ENCODE measurements around the gene XRN1.

The XRN1 gene, protein sequence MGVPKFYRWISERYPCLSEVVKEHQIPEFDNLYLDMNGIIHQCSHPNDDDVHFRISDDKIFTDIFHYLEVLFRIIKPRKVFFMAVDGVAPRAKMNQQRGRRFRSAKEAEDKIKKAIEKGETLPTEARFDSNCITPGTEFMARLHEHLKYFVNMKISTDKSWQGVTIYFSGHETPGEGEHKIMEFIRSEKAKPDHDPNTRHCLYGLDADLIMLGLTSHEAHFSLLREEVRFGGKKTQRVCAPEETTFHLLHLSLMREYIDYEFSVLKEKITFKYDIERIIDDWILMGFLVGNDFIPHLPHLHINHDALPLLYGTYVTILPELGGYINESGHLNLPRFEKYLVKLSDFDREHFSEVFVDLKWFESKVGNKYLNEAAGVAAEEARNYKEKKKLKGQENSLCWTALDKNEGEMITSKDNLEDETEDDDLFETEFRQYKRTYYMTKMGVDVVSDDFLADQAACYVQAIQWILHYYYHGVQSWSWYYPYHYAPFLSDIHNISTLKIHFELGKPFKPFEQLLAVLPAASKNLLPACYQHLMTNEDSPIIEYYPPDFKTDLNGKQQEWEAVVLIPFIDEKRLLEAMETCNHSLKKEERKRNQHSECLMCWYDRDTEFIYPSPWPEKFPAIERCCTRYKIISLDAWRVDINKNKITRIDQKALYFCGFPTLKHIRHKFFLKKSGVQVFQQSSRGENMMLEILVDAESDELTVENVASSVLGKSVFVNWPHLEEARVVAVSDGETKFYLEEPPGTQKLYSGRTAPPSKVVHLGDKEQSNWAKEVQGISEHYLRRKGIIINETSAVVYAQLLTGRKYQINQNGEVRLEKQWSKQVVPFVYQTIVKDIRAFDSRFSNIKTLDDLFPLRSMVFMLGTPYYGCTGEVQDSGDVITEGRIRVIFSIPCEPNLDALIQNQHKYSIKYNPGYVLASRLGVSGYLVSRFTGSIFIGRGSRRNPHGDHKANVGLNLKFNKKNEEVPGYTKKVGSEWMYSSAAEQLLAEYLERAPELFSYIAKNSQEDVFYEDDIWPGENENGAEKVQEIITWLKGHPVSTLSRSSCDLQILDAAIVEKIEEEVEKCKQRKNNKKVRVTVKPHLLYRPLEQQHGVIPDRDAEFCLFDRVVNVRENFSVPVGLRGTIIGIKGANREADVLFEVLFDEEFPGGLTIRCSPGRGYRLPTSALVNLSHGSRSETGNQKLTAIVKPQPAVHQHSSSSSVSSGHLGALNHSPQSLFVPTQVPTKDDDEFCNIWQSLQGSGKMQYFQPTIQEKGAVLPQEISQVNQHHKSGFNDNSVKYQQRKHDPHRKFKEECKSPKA (N-terminal part only)

DNA sequence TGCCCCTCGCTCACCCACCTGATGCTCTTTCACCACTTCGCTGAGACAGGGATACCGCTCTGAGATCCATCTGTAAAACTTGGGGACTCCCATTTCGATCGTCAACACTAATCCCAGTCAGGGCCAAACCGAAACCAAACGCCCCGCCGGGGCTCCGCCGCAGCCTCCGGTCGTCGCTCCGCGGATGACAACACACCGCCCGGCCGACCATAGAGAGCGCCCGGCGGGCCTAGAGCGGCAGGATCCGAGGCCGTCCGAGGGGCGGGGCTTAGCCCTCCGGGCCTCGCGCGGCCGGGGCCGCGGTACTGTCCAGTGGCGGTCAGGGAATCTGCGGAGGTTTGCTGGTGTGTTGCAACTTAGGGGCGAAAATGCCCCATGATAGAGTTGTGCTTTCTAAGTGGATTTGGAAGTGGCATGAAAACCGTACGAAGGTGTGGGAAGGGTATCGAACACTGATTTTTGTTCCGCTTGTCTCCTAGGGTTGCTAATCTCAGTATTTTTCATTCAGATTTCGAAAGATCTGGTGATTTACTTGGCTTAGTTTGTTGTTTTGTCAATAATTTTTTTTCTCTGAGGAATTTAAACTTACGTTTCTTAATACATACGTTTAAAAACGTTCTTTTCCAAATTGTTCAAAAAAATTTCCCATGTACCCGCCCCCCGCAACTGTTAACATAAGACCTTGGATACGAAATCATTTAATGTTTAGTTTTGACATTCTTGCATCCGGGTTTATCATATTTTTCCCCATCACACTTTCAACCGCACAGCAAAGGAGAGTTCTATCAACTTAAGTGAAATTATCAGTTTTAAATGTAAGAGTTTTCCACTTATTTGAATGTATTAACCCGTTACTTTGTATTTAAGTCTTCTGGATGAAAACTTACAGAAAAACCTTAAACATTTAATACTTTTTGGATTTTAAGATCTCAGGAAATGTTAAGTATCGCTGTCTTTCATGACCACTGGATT is at the start of gene XRN1:
Gene XRN1, minus strand, starts transcription at position 186 of the 972 bp plus-strand sequence. Its CDS starts 93 bp downstream, at position 93.
- Mint-ChIP-seq H3K4me1 (ENCODE audit: low read depth) (peaks cover 27% of the 10 kb centered on the region), H3K27ac (peak within 1 kb of the TSS; percentile 98), H3K36me3 (ENCODE audit: low read depth) (peaks cover 36% of the 10 kb centered on the region), H3K4me3 (peak within 1 kb of the TSS; percentile 96), H3K27me3 (ENCODE audit: low read depth) (no peaks in the 10 kb centered on the region), H3K9me3 (no peaks in the 10 kb centered on the region)

GRCh38 chr3:142495103-142495502 is 47.3 kb upstream of the XRN1 start:
- no peak overlapping the region for H3K4me3 Mint-ChIP-seq
- no peaks in the 10 kb centered on the region for H3K4me1 Mint-ChIP-seq (ENCODE audit: low read depth)
- H3K27ac Mint-ChIP-seq = no peak overlapping the region
- H3K9me3 Mint-ChIP-seq = no peaks in the 10 kb centered on the region
- peaks cover 43% of the 10 kb centered on the region for H3K36me3 Mint-ChIP-seq (ENCODE audit: low read depth)
- H3K27me3 Mint-ChIP-seq (ENCODE audit: low read depth) = no peaks in the 10 kb centered on the region

DNA sequence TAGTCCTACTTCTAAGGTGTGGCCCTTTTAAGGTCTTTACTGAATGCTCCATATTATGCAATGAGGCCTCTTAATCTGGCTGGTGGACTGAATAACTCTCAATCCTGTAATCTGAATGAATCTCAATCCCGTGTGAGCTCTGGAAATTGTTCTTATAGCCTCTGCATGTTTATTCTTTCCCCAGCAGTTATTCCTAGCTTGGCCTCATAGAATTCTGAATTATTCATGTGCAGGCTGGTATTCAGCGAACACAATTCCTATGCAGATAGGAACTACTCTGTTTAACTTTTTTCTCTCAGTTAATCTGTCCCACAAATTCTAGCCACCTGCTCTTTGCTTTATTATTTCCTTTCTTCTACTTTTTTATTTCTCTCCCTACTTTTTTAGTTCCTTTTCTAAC is 44.3 kb upstream of the XRN1 start:
- Mint-ChIP-seq H3K9me3 (no peaks in the 10 kb centered on the region), H3K27ac (no peak overlapping the region), H3K36me3 (ENCODE audit: low read depth) (peaks cover 51% of the 10 kb centered on the region), H3K4me3 (no peak overlapping the region), H3K27me3 (ENCODE audit: low read depth) (no peaks in the 10 kb centered on the region), H3K4me1 (ENCODE audit: low read depth) (no peaks in the 10 kb centered on the region)

DNA sequence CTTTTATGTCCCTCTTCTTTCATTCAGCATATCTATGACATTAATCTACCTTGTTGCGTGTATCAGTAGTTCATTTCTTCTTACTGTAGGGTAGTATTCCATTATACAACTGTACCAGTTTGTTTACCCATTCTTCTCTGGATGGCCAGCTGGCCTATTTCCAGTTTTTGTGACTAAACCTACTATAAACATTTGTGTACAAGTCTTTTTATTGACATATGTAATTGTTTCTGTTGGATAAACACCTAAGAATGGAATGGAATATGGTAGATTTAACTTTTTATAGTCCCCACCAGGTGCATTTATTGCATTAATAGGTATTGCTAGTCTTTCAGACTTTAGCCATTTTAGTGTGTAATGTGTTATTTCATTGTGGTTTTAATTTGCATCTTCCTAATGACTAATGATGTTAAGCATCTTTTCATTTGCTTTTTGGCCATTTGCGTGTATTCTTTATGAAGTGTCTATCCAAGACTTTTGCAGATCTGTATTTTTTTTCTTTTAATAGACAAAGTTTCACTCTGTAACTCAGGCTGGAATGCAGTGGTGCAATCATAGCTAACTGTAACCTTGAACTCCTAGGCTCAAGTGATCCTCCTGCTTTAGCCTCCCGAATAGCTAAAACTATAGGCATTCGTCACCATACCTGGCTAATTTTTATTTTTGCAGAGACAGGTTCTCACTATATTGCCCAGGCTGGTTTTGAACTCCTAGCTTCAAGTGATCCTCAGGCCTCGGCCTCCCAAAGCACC is 41.9 kb upstream of the XRN1 start:
- Mint-ChIP-seq H3K27ac (no peak overlapping the region), H3K4me1 (ENCODE audit: low read depth) (no peaks in the 10 kb centered on the region), H3K27me3 (ENCODE audit: low read depth) (no peaks in the 10 kb centered on the region), H3K36me3 (ENCODE audit: low read depth) (peaks cover 56% of the 10 kb centered on the region), H3K4me3 (no peak overlapping the region), H3K9me3 (no peaks in the 10 kb centered on the region)

- Mint-ChIP-seq H3K4me3 (no peak overlapping the region), H3K27me3 (ENCODE audit: low read depth) (no peaks in the 10 kb centered on the region), H3K27ac (no peak overlapping the region), H3K36me3 (ENCODE audit: low read depth) (peaks cover 59% of the 10 kb centered on the region), H3K4me1 (ENCODE audit: low read depth) (no peaks in the 10 kb centered on the region), H3K9me3 (peaks cover 17% of the 10 kb centered on the region)
These were observed 37.1 kb upstream of the XRN1 start for GRCh38 chr3:142484912-142485435.

DNA sequence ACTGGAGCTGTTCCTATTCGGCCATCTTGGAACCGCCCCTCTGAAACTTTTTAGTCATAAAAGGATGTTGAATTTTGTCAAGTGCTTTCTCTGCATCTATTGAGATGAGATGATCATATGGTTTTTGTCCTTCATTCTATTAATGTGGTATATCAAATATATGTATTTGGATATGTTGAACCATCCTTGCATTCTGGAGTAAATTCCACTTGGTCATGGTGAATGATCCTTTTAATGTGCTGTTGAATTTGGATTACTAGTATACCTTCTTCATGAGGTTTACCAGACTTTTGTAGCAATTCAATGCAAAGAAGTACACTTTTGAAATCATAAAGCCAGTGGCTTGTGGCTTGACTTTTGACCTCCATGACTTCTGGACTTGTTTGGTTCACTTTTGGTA is 33.4 kb upstream of the XRN1 start:
- H3K27ac Mint-ChIP-seq = no peak overlapping the region
- H3K9me3 Mint-ChIP-seq = peaks cover 26% of the 10 kb centered on the region
- peaks cover 57% of the 10 kb centered on the region for H3K36me3 Mint-ChIP-seq (ENCODE audit: low read depth)
- H3K4me1 Mint-ChIP-seq (ENCODE audit: low read depth) = no peaks in the 10 kb centered on the region
- no peaks in the 10 kb centered on the region for H3K27me3 Mint-ChIP-seq (ENCODE audit: low read depth)
- H3K4me3 Mint-ChIP-seq = no peak overlapping the region

GRCh38 chr3:142470826-142471225 is 23.0 kb upstream of the XRN1 start:
- peaks cover 16% of the 10 kb centered on the region for H3K36me3 Mint-ChIP-seq (ENCODE audit: low read depth)
- no peak overlapping the region for H3K4me3 Mint-ChIP-seq
- H3K4me1 Mint-ChIP-seq (ENCODE audit: low read depth) = no peaks in the 10 kb centered on the region
- H3K27ac Mint-ChIP-seq = no peak overlapping the region
- H3K27me3 Mint-ChIP-seq (ENCODE audit: low read depth) = no peaks in the 10 kb centered on the region
- H3K9me3 Mint-ChIP-seq = peaks cover 5% of the 10 kb centered on the region

GRCh38 chr3:142468456-142468855 is 20.6 kb upstream of the XRN1 start:
- no peaks in the 10 kb centered on the region for H3K4me1 Mint-ChIP-seq (ENCODE audit: low read depth)
- no peak overlapping the region for H3K27ac Mint-ChIP-seq
- H3K36me3 Mint-ChIP-seq (ENCODE audit: low read depth) = peaks cover 21% of the 10 kb centered on the region
- H3K9me3 Mint-ChIP-seq = peaks cover 5% of the 10 kb centered on the region
- no peaks in the 10 kb centered on the region for H3K27me3 Mint-ChIP-seq (ENCODE audit: low read depth)
- no peak overlapping the region for H3K4me3 Mint-ChIP-seq

GRCh38 chr3:142467768-142468167 is 19.9 kb upstream of the XRN1 start:
- no peaks in the 10 kb centered on the region for H3K4me1 Mint-ChIP-seq (ENCODE audit: low read depth)
- peaks cover 17% of the 10 kb centered on the region for H3K36me3 Mint-ChIP-seq (ENCODE audit: low read depth)
- H3K4me3 Mint-ChIP-seq = no peak overlapping the region
- H3K9me3 Mint-ChIP-seq = peaks cover under 1% of the 10 kb centered on the region
- H3K27me3 Mint-ChIP-seq (ENCODE audit: low read depth) = no peaks in the 10 kb centered on the region
- no peak overlapping the region for H3K27ac Mint-ChIP-seq

DNA sequence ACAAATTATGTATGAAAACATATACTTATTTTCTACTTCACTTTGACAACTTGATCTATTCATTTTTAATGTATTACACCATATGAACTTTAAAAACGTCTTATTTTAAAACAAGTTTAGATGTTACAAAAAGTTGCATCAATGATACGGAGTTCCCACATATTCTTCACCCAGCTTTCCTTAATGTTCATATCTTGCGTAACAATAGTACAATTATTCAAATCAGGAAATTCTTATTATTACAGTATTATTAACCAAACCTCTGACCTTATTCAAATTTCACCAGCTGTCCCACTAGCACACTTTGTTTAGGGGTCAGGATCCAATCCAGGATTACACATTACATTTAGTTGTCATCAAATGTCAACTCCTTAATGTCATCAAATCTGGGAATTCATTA is 12.9 kb upstream of the XRN1 start:
- H3K4me3 Mint-ChIP-seq = no peak overlapping the region
- H3K9me3 Mint-ChIP-seq = no peaks in the 10 kb centered on the region
- H3K4me1 Mint-ChIP-seq (ENCODE audit: low read depth) = no peaks in the 10 kb centered on the region
- no peaks in the 10 kb centered on the region for H3K27me3 Mint-ChIP-seq (ENCODE audit: low read depth)
- peaks cover 20% of the 10 kb centered on the region for H3K36me3 Mint-ChIP-seq (ENCODE audit: low read depth)
- no peak overlapping the region for H3K27ac Mint-ChIP-seq

GRCh38 chr3:142459929-142460328 is 12.1 kb upstream of the XRN1 start:
- peaks cover 18% of the 10 kb centered on the region for H3K36me3 Mint-ChIP-seq (ENCODE audit: low read depth)
- no peaks in the 10 kb centered on the region for H3K9me3 Mint-ChIP-seq
- H3K27me3 Mint-ChIP-seq (ENCODE audit: low read depth) = no peaks in the 10 kb centered on the region
- H3K27ac Mint-ChIP-seq = no peak overlapping the region
- H3K4me3 Mint-ChIP-seq = no peak overlapping the region
- H3K4me1 Mint-ChIP-seq (ENCODE audit: low read depth) = no peaks in the 10 kb centered on the region

DNA sequence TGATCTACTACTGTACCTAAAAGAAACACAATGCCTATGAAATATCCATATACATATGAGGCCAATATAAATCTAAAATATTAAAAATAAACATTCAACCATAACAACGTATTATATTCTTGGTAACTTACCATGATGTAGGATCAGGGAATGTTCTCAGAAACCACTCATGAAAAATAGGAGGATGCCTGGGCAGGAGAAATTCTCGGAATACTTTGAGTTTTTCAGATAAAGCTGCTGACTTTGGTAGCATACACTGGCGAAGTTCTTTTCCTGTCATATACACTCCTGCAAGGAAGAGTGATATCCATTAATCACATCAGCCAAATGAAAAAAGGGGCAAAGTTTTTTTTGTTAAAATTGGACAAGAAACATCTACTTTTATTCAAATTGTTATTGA is 11.3 kb upstream of the XRN1 start:
- Mint-ChIP-seq H3K4me3 (no peak overlapping the region), H3K36me3 (ENCODE audit: low read depth) (peaks cover 17% of the 10 kb centered on the region), H3K9me3 (no peaks in the 10 kb centered on the region), H3K27me3 (ENCODE audit: low read depth) (no peaks in the 10 kb centered on the region), H3K27ac (no peak overlapping the region), H3K4me1 (ENCODE audit: low read depth) (no peaks in the 10 kb centered on the region)

- Mint-ChIP-seq H3K9me3 (no peaks in the 10 kb centered on the region), H3K27me3 (ENCODE audit: low read depth) (no peaks in the 10 kb centered on the region), H3K36me3 (ENCODE audit: low read depth) (peaks cover 35% of the 10 kb centered on the region), H3K4me3 (no peak overlapping the region), H3K4me1 (ENCODE audit: low read depth) (peaks cover 10% of the 10 kb centered on the region), H3K27ac (no peak overlapping the region)
These were observed 3.0 kb upstream of the XRN1 start for GRCh38 chr3:142450881-142451280.
